ENCODE measurements around the gene RACK1. TPM values are rescaled to one million over a fixed set of nuclear protein-coding genes. Genes with fewer than 3 reads are reported as not detected.

RACK1 gene
- total and polyA plus RNA-seq, 2 donors from 2014 or later: 1,240 to 1,699 TPM

- Histone ChIP-seq H3K4me1 (ENCODE audit: control insufficient read depth in 2 of 3, insufficient read depth in 2 of 3, low read depth in 1 of 3, low read length in 3 of 3) (peaks cover 2 to 34% (median 11%) of the 10 kb centered on the region in 3 donors), H3K9ac (ENCODE audit: low read length in 3 of 3) (peak overlapping the region in 1 of 3 donors; percentile 63)
- intact Hi-C loops (cut with DNase I): no loop called here
These were observed 4.6 kb upstream of the RACK1 start for GRCh38 chr5:181248277-181248676.

GRCh38 chr5:181246276-181247049 lies 2.8 kb upstream of the RACK1 start:
- DNase-seq (peak; percentile 89 to 97 (median 95)), FAIRE-seq (no peak)
- TF ChIP-seq CTCF (IDR thresholded peaks at IDR 0.05; ENCODE audit: borderline replicate concordance, extremely low read depth, insufficient read depth): no peak
- H3K9ac ChIP-seq (ENCODE audit: low read length in 3 of 3): peak overlapping the region; percentile 81 to 99 (median 93)
- peak overlapping the region; percentile 96 for H3K27ac ChIP-seq (ENCODE audit: low read depth in 2 of 2, low read length in 2 of 2)
- peak overlapping the region; percentile 87 to 97 (median 90) for H3K4me3 ChIP-seq (ENCODE audit: low read length in 3 of 3)
- no peaks in the 10 kb centered on the region for H3K27me3 ChIP-seq (ENCODE audit: control insufficient read depth, insufficient read depth, low read length)
- peaks cover 4 to 42% (median 19%) of the 10 kb centered on the region in 3 donors for H3K4me1 ChIP-seq (ENCODE audit: control insufficient read depth in 2 of 3, insufficient read depth in 2 of 3, low read depth in 1 of 3, low read length in 3 of 3)
- intact Hi-C loops (cut with DNase I): no loop called here
- peaks cover 4 to 8% (median 5%) of the 10 kb centered on the region in 3 donors for H3K36me3 ChIP-seq (ENCODE audit: control insufficient read depth in 2 of 3, insufficient read depth in 3 of 3, low read length in 3 of 3)
- no peaks in the 10 kb centered on the region for H3K9me3 ChIP-seq (ENCODE audit: control insufficient read depth in 2 of 3, insufficient read depth in 1 of 3, low read length in 3 of 3)

More at GRCh38 chr5:181248277-181248676, 4.6 kb upstream of the RACK1 start:
- H3K27me3 ChIP-seq (ENCODE audit: control insufficient read depth, insufficient read depth, low read length): no peaks in the 10 kb centered on the region
- H3K4me3 ChIP-seq (ENCODE audit: low read length in 3 of 3): peak overlapping the region in 2 of 3 donors; percentile 49 to 97
- no peaks in the 10 kb centered on the region for H3K9me3 ChIP-seq (ENCODE audit: control insufficient read depth in 2 of 3, insufficient read depth in 1 of 3, low read length in 3 of 3)
- FAIRE-seq: no peak
- DNase-seq: no peak
- peaks cover 0 to 2% (median 1%) of the 10 kb centered on the region in 3 donors for H3K36me3 ChIP-seq (ENCODE audit: control insufficient read depth in 2 of 3, insufficient read depth in 3 of 3, low read length in 3 of 3)
- H3K27ac ChIP-seq (ENCODE audit: low read depth in 2 of 2, low read length in 2 of 2): peak overlapping the region in 1 of 2 donors; percentile 67
- no peak for TF ChIP-seq CTCF (IDR thresholded peaks at IDR 0.05; ENCODE audit: borderline replicate concordance, extremely low read depth, insufficient read depth)

GRCh38 chr5:181245427-181246275 lies 1.9 kb upstream of the RACK1 start:
- H3K27me3 ChIP-seq (ENCODE audit: control insufficient read depth, insufficient read depth, low read length): no peaks in the 10 kb centered on the region
- peaks cover 4 to 40% (median 20%) of the 10 kb centered on the region in 3 donors for H3K4me1 ChIP-seq (ENCODE audit: control insufficient read depth in 2 of 3, insufficient read depth in 2 of 3, low read depth in 1 of 3, low read length in 3 of 3)
- peak overlapping the region; percentile 81 to 97 (median 93) for H3K9ac ChIP-seq (ENCODE audit: low read length in 3 of 3)
- peaks cover 5 to 15% (median 11%) of the 10 kb centered on the region in 3 donors for H3K36me3 ChIP-seq (ENCODE audit: control insufficient read depth in 2 of 3, insufficient read depth in 3 of 3, low read length in 3 of 3)
- no peak for TF ChIP-seq CTCF (IDR thresholded peaks at IDR 0.05; ENCODE audit: borderline replicate concordance, extremely low read depth, insufficient read depth)
- H3K27ac ChIP-seq (ENCODE audit: low read depth in 2 of 2, low read length in 2 of 2): peak overlapping the region; percentile 96
- no peak for FAIRE-seq
- H3K4me3 ChIP-seq (ENCODE audit: low read length in 3 of 3): peak overlapping the region; percentile 86 to 97 (median 87)
- intact Hi-C loops (cut with DNase I): no loop called here
- H3K9me3 ChIP-seq (ENCODE audit: control insufficient read depth in 2 of 3, insufficient read depth in 1 of 3, low read length in 3 of 3): no peaks in the 10 kb centered on the region
- DNase-seq: peak in 1 of 5 donors; percentile 83
